Inferior parietal cortex (tissue), 1 donor: ENCODE results near the gene KRT34.

Source experiments
- DNase-seq: peaks from one replicate; pipeline ENCODE4 v3.0.0-alpha.2; 2016; ENCODE audit errors: extremely low spot score

The KRT34 gene

DNA sequence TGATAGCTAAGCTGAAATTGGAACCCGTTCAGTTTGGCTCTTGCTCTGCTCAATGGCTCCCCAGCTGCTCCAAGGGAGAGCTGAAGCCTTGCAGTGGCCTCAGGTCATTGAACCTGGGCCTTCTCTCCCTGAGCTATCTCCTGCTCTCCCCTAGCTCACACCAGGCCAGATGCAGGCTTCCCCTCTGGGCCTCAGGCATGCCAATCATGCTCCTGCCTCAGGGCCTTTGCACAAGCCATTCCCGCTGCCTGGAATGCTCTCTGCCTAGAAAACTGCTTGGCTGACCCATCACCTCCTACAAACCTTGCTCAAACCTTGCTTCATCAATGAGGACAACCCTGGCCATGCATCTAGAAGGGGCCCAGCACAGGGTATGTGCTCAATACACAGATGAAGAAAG, 49.9 kb downstream of the KRT34 start:
- no peak for DNase-seq

DNA sequence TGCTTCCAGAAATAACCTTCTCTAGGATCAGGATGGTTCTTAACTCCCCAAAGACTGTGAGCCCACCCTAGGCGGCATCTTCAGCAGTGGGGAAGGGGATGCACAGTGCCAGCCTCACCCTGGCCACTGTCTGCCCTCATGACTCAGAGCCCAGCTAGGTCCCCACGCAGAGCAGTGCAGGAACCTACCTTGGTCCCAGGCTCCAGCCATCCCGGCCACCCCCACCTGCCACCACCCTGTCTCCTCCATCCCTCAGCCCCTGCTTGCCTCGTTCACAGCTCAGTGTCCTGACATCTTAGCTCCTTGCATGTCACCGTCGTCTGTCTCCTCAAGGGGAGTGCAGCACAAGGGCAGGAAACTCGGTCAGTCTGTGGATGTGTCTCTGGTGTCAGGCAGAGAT, 50.5 kb downstream of the KRT34 start:
- no peak for DNase-seq

DNA sequence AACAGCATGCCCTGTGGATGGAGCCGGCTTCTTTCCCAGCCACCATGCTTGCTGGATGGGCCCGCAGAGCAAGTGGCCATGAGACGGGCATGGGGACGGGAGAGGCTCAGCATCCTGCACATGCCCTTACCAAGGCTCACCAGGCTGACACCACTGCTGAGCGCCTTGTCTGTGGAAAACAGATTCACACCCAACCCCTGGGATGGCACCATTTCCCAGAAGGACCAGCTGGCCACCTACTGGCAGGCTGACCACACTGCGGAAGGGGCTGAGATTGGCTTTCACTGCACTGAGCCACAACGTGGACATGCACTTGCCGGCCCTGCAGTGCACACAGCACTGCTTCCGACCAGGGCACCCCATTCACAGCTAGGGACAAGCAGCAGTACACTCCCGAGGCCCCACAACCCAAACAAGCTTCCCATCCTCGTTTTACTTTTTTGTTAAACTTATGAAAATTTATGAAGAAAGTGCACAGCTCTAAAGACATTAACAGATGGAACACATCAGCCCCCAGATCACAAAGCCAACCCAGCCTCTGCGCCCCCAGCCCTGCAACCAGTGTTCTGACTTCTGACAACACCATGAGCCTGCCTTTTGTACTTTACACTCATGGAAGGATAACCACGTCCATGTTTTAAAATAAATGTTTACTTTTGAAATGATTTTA, 52.7 kb downstream of the KRT34 start:
- DNase-seq = no peak

DNA sequence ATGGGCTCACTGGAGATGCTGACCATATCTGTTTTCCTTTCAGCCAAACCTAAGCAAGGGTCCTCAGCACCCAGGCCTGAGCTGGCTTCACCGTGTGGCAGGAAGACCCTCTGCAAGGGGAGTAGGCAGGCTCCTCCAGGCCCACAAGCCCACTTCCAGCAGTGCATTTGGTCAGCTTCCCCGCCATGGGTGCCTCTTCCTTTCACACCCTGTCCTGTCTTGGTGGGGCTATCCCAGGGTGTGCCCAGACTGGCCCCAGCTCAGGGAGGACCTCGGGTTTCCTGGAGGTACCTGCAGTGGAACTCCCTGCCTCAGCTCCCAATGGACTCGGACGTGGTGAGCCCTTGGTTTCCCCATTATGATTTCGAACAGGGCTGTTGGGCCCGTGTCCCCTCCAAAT, 53.9 kb downstream of the KRT34 start:
- no peak for DNase-seq
